NCI-H524 treated with DMSO at 0.1 percent for 48 hours (cell line): ENCODE data around the gene MEGF6.
A peak's percentile ranks its signal among the peaks of the same experiment; 100 is the strongest.
"Not testable (repeated sequence)": the region's sequence is repeated elsewhere in the genome, so short reads cannot be mapped to it uniquely, and the experiment has no call there.

ENCODE experiments used
- DNase-seq: peaks from one replicate; lab custom pipeline; 2025; lab: John Stamatoyannopoulos, UW

MEGF6 gene

GRCh38 chr1:3629561-3630160, 18.4 kb upstream of the MEGF6 start:
- DNase-seq = no peak

- DNase-seq = no peak
Observed at GRCh38 chr1:3628445-3628844, 17.1 kb upstream of the MEGF6 start.

- DNase-seq = no peak
Observed at GRCh38 chr1:3627515-3628253, 16.4 kb upstream of the MEGF6 start.

- DNase-seq = no peak
Observed at GRCh38 chr1:3626025-3626424, 14.7 kb upstream of the MEGF6 start.

GRCh38 chr1:3625151-3625907, 14.0 kb upstream of the MEGF6 start:
- no peak for DNase-seq

- DNase-seq = peak; percentile 31
Observed at GRCh38 chr1:3624200-3625136, 13.2 kb upstream of the MEGF6 start, which contains the start of gene TPRG1L. TSS of gene TPRG1L (plus strand) at chr1:3625015. CDS start at chr1:3625073, 58 bp downstream.

- no peak for DNase-seq
Observed at GRCh38 chr1:3623441-3624199, 12.3 kb upstream of the MEGF6 start.

GRCh38 chr1:3622102-3622501, 10.8 kb upstream of the MEGF6 start:
- not testable (repeated sequence) for DNase-seq

- DNase-seq = not testable (repeated sequence)
Observed at GRCh38 chr1:3621151-3621671, 9.9 kb upstream of the MEGF6 start.

GRCh38 chr1:3620708-3621107, 9.4 kb upstream of the MEGF6 start:
- DNase-seq = no peak

GRCh38 chr1:3618881-3619671, 7.8 kb upstream of the MEGF6 start:
- no peak for DNase-seq

- DNase-seq = no peak
Observed at GRCh38 chr1:3618531-3618880, 7.2 kb upstream of the MEGF6 start.

- no peak for DNase-seq
Observed at GRCh38 chr1:3617806-3618345, 6.6 kb upstream of the MEGF6 start.

- no peak for DNase-seq
Observed at GRCh38 chr1:3616861-3617260, 5.6 kb upstream of the MEGF6 start.

GRCh38 chr1:3614755-3615742, 3.7 kb upstream of the MEGF6 start:
- no peak for DNase-seq

- no peak for DNase-seq
Observed at GRCh38 chr1:3612123-3612522, 815 bp upstream of the MEGF6 start.

GRCh38 chr1:3610527-3611169, 660 bp downstream of the MEGF6 start:
- DNase-seq = no peak
